ENCODE data around the gene AK9.
"Not testable (repeated sequence)": the region's sequence is repeated elsewhere in the genome, so short reads cannot be mapped to it uniquely, and the experiment has no call there.

Gene AK9

GRCh38 chr6:109478222-109478805, 212.7 kb downstream of the AK9 start:
- DNase-seq = no peak

GRCh38 chr6:109477725-109478124, 213.3 kb downstream of the AK9 start:
- no peak for DNase-seq

GRCh38 chr6:109477184-109477583, 213.8 kb downstream of the AK9 start:
- no peak for DNase-seq

- no peak for DNase-seq
Measured at GRCh38 chr6:109475625-109476024, 215.4 kb downstream of the AK9 start.

GRCh38 chr6:109474995-109475394, 216.0 kb downstream of the AK9 start:
- DNase-seq = no peak

GRCh38 chr6:109473120-109473519, 217.9 kb downstream of the AK9 start:
- DNase-seq = no peak

- no peak for DNase-seq
Measured at GRCh38 chr6:109472132-109472995, 218.6 kb downstream of the AK9 start.

GRCh38 chr6:109471105-109471810, 219.7 kb downstream of the AK9 start:
- no peak for DNase-seq

- DNase-seq = no peak
Measured at GRCh38 chr6:109469591-109470189, 221.3 kb downstream of the AK9 start.

GRCh38 chr6:109467696-109468095, 223.3 kb downstream of the AK9 start:
- no peak for DNase-seq

- no peak for DNase-seq
Measured at GRCh38 chr6:109466212-109466923, 224.6 kb downstream of the AK9 start.

- no peak for DNase-seq
Measured at GRCh38 chr6:109465772-109466171, 225.2 kb downstream of the AK9 start.

- no peak for DNase-seq
Measured at GRCh38 chr6:109461733-109462526, 229.1 kb downstream of the AK9 start.

GRCh38 chr6:109461205-109461604, 229.8 kb downstream of the AK9 start:
- not testable (repeated sequence) for DNase-seq

- DNase-seq = no peak
Measured at GRCh38 chr6:109460161-109460829, 230.7 kb downstream of the AK9 start.

GRCh38 chr6:109458774-109459531, 232.0 kb downstream of the AK9 start:
- peak; percentile 39 for DNase-seq

- DNase-seq = no peak
Measured at GRCh38 chr6:109457562-109457996, 233.4 kb downstream of the AK9 start.

- DNase-seq = no peak
Measured at GRCh38 chr6:109456710-109457561, 234.1 kb downstream of the AK9 start.

GRCh38 chr6:109456111-109456583, 234.9 kb downstream of the AK9 start:
- DNase-seq = no peak
